ENCODE measurements around the gene RDH13.

GRCh38 chr19:55096061-55096701 lies 33.2 kb upstream of the RDH13 start:
- TF ChIP-seq CTCF (IDR thresholded peaks at IDR 0.05; ENCODE audit: borderline replicate concordance, extremely low read depth, low read length, poor library complexity, severe bottlenecking): no peak
- no peak for TF ChIP-seq EZH2 (IDR thresholded peaks at IDR 0.05; ENCODE audit: borderline replicate concordance, low read depth, low read length, severe bottlenecking)

Data from DND-41 (cell line).